Endothelial cell of umbilical vein (primary cell): ENCODE measurements around the gene QPCT. TPM values are rescaled to one million over a fixed set of nuclear protein-coding genes. Genes with fewer than 3 reads are reported as not detected.

Source experiments
- BruUV-seq: library from RNA; stranded (reverse); fragments of 400-500 nt; replicated peaks from 2 replicates; lab custom pipeline; 2021; lab: Mats Ljungman, UMichigan
- CTCF ChIA-PET: fragments of 300-600, 350-600 bp; sonication (Branson Sonifier 250); formaldehyde crosslinking; loops from one replicate; lab custom pipeline; 2021; ENCODE audit warnings: antibody characterized with exemption, inconsistent platforms; lab: Charles Lee
- POLR2A ChIA-PET: fragments of 300-600, 350-600 bp; sonication (Branson Sonifier 250); formaldehyde crosslinking; loops from one replicate; lab custom pipeline; 2021; ENCODE audit warnings: antibody characterized with exemption, inconsistent platforms; lab: Charles Lee
- DNase-seq: peaks from one replicate; pipeline ENCODE4 v3.0.0-alpha.2; 2011; ENCODE audit warnings: low read depth, low spot score
- FAIRE-seq: peaks from 2 replicates; lab custom pipeline; 2011; peaks lifted over from hg19 to GRCh38; lab: Jason Lieb, UNC
- H2AFZ ChIP-seq: 2 replicates; pipeline ENCODE4 v1.6.0; 2012; ENCODE audit warnings: low read depth, low read length, control low read depth, inconsistent platforms
- H3K27ac ChIP-seq: 2 replicates; pipeline ENCODE4 v1.5.1; 2011; ENCODE audit warnings: low read depth, mild to moderate bottlenecking, control low read depth, low read length, moderate library complexity; ENCODE audit not compliant: insufficient read depth
- H3K27me3 ChIP-seq, 2 experiments: 2 replicates each; pipeline versions ENCODE4 v1.6.0 to v1.6.1; 2011; ENCODE audit warnings: low read length in 2 of 2, mixed read lengths in 1 of 2; ENCODE audit not compliant: control insufficient read depth in 2 of 2, insufficient read depth in 2 of 2
- H3K36me3 ChIP-seq, 2 experiments: 2 replicates in 1 of 2; 3 replicates in 1 of 2; pipeline ENCODE4 v1.5.1; 2011; ENCODE audit warnings: low read length in 2 of 2, mild to moderate bottlenecking in 1 of 2, moderate library complexity in 1 of 2; ENCODE audit not compliant: control insufficient read depth in 2 of 2, insufficient read depth in 2 of 2; ENCODE audit errors: extremely low read depth in 1 of 2
- H3K4me1 ChIP-seq: 3 replicates; pipeline ENCODE4 v1.5.1; 2011; ENCODE audit warnings: mild to moderate bottlenecking, low read length; ENCODE audit not compliant: control insufficient read depth, insufficient read depth; ENCODE audit errors: extremely low read depth
- H3K4me2 ChIP-seq: 2 replicates; pipeline ENCODE4 v1.6.1; 2011; ENCODE audit warnings: low read length, control low read depth, mixed read lengths; ENCODE audit not compliant: insufficient read depth
- H3K4me3 ChIP-seq, 3 experiments: fragments of 200-600 bp in 1 of 3; sonication (generic), shearing (Covaris generic) in 1 of 3; replicated peaks in 1 of 3; 2 replicates each; pipeline ENCODE4 v1.5.1; 2011 to 2016; ENCODE audit warnings: control low read depth in 3 of 3, low read length in 3 of 3, mild to moderate bottlenecking in 2 of 3, inconsistent platforms in 1 of 3, low read depth in 1 of 3, moderate library complexity in 1 of 3; ENCODE audit not compliant: insufficient read depth in 1 of 3
- H3K79me2 ChIP-seq: 2 replicates; pipeline ENCODE4 v1.6.0; 2012; ENCODE audit warnings: low read length, inconsistent platforms; ENCODE audit not compliant: control insufficient read depth, insufficient read depth
- H3K9ac ChIP-seq: replicated peaks from 2 replicates; pipeline ENCODE3; 2011; ENCODE audit warnings: low read length, control low read depth; ENCODE audit not compliant: insufficient read depth; ENCODE audit errors: extremely low read depth
- H3K9me1 ChIP-seq: replicated peaks from 3 replicates; pipeline ENCODE4 v1.6.0; 2011; ENCODE audit warnings: mild to moderate bottlenecking, low read length; ENCODE audit not compliant: control insufficient read depth, insufficient read depth; ENCODE audit errors: extremely low read depth
- H3K9me3 ChIP-seq: replicated peaks from 2 replicates; pipeline ENCODE4 v1.5.1; 2012; ENCODE audit warnings: low read length, inconsistent platforms; ENCODE audit not compliant: control insufficient read depth, insufficient read depth
- H4K20me1 ChIP-seq: replicated peaks from 2 replicates; pipeline ENCODE3; 2011; ENCODE audit warnings: mild to moderate bottlenecking, low read length; ENCODE audit not compliant: control insufficient read depth, insufficient read depth; ENCODE audit errors: extremely low read depth
- EZH2 ChIP-seq: IDR thresholded peaks from 2 replicates; pipeline ENCODE4 v1.6.1; 2012; ENCODE audit warnings: borderline replicate concordance, low read depth, mild to moderate bottlenecking, moderate library complexity, low read length, inconsistent platforms; ENCODE audit not compliant: severe bottlenecking
- FOS ChIP-seq: IDR thresholded peaks from 2 replicates; pipeline ENCODE4 v1.6.1; 2011; ENCODE audit warnings: mild to moderate bottlenecking, low read length, moderate library complexity, borderline replicate concordance; ENCODE audit not compliant: insufficient read depth
- GATA2 ChIP-seq: IDR thresholded peaks from 2 replicates; pipeline ENCODE4 v1.7.0; 2011; ENCODE audit warnings: low read depth, mild to moderate bottlenecking, moderate library complexity, mixed read lengths, low read length; ENCODE audit not compliant: insufficient read length, insufficient read depth
- JUN ChIP-seq: IDR thresholded peaks from 2 replicates; pipeline ENCODE4 v1.6.1; 2011; ENCODE audit warnings: borderline replicate concordance, low read depth; ENCODE audit not compliant: insufficient read length, insufficient read depth
- MYC ChIP-seq: IDR thresholded peaks from one replicate; pipeline ENCODE4 v1.6.1; 2011; ENCODE audit warnings: mild to moderate bottlenecking, low read depth, low read length
- POLR2A ChIP-seq: IDR thresholded peaks from 2 replicates; pipeline ENCODE4 v1.6.1; 2012; ENCODE audit warnings: low read depth, mild to moderate bottlenecking, control low read depth, low read length
- POLR2AphosphoS5 ChIP-seq: IDR thresholded peaks from 2 replicates; pipeline ENCODE4 v1.6.1; 2012; ENCODE audit warnings: low read depth, mild to moderate bottlenecking, control low read depth, low read length, moderate library complexity; ENCODE audit not compliant: insufficient read depth
- dilution Hi-C: fragments of 300-500 bp; cut with MboI; formaldehyde crosslinking; loops from one replicate; pipeline ENCODE4 v1.15.0; 2019; ENCODE audit warnings: low sequenced_read_pairs; ENCODE audit not compliant: extremely low pct_ligation_motif_present
- intact Hi-C: fragments of 100-400 bp; cut with micrococcal nuclease; formaldehyde crosslinking; loops from one replicate; pipeline ENCODE4 v1.10.0; 2022
- polyA plus RNA-seq, 4 experiments: library from polyadenylated mRNA; depleted of rRNA in 3 of 4; stranded (reverse) in 3 of 4; unstranded in 1 of 4; fragments of >200 nt; gene quantifications; 2 replicates each; pipeline versions ENCODE4 v1.2.1 to v1.2.3, GENCODE V29; 2011 to 2012; ENCODE audit warnings: missing spikeins in 1 of 4
- total RNA-seq: library from RNA; stranded (reverse); gene quantifications from 2 replicates; pipeline ENCODE4 v1.2.3, GENCODE V29; 2021
- TF ChIP-seq, protein P1 (sequence below): IDR thresholded peaks from 2 replicates; pipeline ENCODE4 v1.6.1; 2011; ENCODE audit not compliant: insufficient read depth, insufficient read length
- TF ChIP-seq, protein P2 (sequence below), 2 donors: IDR thresholded peaks; 1 replicate in 1 of 2; 2 replicates in 1 of 2; pipeline ENCODE4 v1.5.1; 2011; ENCODE audit warnings: low read length in 2 of 2, mild to moderate bottlenecking in 2 of 2, moderate library complexity in 2 of 2, control low read depth in 1 of 2, inconsistent platforms in 1 of 2, low read depth in 1 of 2; ENCODE audit not compliant: insufficient read depth in 1 of 2; ENCODE audit errors: extremely low read depth in 1 of 2

The QPCT gene
- total and polyA plus RNA-seq, 2 donors (not counting 3 experiments of a cell fraction or from before 2014, with no cell fraction given) = 12.8 to 17.2 TPM

DNA sequence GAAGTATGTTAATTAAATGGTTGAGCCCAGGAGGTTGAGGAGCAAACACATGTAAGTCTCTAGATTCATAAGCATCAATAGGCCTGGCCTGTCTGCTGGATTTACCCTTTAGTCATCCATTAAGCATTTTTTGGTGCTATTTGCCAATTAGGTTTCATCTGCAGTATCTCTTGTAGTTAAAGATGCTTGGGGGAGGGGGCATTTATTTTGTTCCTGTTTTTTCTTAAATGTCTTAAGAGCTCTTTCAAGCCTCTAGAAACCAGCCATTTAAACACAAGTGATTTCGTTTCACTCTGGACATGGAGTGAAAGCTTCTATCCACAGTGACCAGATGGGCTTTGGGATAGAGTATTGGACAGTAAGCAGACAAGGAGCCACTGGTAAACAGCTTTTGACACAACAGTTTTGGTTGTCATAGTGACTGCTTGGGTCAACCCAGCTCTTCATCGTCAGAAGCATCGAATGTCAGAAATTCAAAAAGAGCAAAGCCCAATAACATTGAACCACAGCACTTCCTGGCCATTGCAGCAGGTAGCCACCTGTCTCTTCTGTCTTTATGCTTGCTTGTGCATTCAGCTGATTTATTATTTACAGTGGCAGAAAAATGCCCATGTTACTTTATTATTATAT, 4.9 kb downstream of the QPCT start:
- BruUV-seq = no TSS peak
- Histone ChIP-seq H3K27ac (no peak overlapping the region), H3K4me1 (no peaks in the 10 kb centered on the region), H3K9ac (no peak overlapping the region), H3K9me1 (no peaks in the 10 kb centered on the region), H2AFZ (no peak overlapping the region), H4K20me1 (no peaks in the 10 kb centered on the region), H3K4me2 (no peak overlapping the region), H3K27me3 (no peaks in the 10 kb centered on the region), H3K9me3 (no peaks in the 10 kb centered on the region), H3K36me3 (no peaks in the 10 kb centered on the region), H3K79me2 (no peaks in the 10 kb centered on the region), H3K4me3 (no peak overlapping the region)
- intact Hi-C loops (no loop called here), dilution Hi-C loops (no loop called here)
- TF ChIP-seq, protein P1, sequence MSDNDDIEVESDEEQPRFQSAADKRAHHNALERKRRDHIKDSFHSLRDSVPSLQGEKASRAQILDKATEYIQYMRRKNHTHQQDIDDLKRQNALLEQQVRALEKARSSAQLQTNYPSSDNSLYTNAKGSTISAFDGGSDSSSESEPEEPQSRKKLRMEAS = no peak
- TF ChIP-seq POLR2A (no peak), MYC (no peak), JUN (no peak), POLR2AphosphoS5 (no peak), GATA2 (no peak), EZH2 (no peak), FOS (no peak)
- TF ChIP-seq, protein P2, sequence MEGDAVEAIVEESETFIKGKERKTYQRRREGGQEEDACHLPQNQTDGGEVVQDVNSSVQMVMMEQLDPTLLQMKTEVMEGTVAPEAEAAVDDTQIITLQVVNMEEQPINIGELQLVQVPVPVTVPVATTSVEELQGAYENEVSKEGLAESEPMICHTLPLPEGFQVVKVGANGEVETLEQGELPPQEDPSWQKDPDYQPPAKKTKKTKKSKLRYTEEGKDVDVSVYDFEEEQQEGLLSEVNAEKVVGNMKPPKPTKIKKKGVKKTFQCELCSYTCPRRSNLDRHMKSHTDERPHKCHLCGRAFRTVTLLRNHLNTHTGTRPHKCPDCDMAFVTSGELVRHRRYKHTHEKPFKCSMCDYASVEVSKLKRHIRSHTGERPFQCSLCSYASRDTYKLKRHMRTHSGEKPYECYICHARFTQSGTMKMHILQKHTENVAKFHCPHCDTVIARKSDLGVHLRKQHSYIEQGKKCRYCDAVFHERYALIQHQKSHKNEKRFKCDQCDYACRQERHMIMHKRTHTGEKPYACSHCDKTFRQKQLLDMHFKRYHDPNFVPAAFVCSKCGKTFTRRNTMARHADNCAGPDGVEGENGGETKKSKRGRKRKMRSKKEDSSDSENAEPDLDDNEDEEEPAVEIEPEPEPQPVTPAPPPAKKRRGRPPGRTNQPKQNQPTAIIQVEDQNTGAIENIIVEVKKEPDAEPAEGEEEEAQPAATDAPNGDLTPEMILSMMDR (IDR thresholded peaks at IDR 0.05; ENCODE audit: extremely low read depth in 1 of 2, insufficient read depth in 1 of 2, low read depth in 1 of 2, low read length in 2 of 2) = no peak
- no peak for FAIRE-seq
- no peak for DNase-seq
- ChIA-PET POLR2A (no interaction called here), CTCF (interaction anchor here (0.6 to 1.5 kb wide), 4 partner anchors 14 to 925 kb away, joined by 3 to 7 read pairs (median 3); no protein-coding TSS in a partner anchor)
